HG03571 (cell line): ENCODE data around the gene IKZF1.
A peak's percentile ranks its signal among the peaks of the same experiment; 100 is the strongest.

Experiments
- ATAC-seq: cut with Tn5 transposase; IDR thresholded peaks from one replicate; pipeline ENCODE4 v1.9.1; 2021; ENCODE audit not compliant: unreplicated experiment

IKZF1 gene

DNA sequence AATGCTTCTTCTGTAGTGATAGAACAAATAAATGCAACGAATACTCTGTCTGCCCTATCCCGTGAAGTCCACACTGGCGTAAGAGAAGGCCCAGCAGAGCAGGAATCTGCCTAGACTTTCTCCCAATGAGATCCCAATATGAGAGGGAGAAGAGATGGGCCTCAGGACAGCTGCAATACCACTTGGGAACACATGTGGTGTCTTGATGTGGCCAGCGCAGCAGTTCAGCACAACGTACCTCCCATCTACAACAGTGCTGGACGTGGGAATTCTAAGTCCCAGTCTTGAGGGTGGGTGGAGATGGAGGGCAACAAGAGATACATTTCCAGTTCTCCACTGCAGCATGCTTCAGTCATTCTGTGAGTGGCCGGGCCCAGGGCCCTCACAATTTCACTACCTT, 99.9 kb downstream of the IKZF1 start:
- ATAC-seq: no peak

DNA sequence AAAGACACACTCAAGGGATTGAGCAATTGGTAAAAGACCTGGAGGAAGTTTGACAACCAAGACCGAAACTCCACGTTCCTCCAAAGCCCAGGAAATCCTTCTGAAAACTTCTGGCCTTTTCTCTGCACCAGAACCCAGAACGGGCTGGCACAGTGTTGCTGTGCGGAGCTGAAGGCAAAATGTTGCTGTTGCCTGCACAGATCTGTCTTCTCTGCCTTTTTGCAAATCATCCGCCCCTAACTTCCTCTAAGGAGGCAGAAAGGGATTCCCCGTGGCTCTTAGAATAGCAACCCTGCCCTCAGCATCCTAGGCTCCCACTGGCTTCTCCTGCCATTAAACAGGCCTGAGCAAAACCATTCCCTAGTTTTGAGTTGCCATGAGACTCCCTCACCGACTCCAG, 100.7 kb downstream of the IKZF1 start:
- ATAC-seq: no peak

DNA sequence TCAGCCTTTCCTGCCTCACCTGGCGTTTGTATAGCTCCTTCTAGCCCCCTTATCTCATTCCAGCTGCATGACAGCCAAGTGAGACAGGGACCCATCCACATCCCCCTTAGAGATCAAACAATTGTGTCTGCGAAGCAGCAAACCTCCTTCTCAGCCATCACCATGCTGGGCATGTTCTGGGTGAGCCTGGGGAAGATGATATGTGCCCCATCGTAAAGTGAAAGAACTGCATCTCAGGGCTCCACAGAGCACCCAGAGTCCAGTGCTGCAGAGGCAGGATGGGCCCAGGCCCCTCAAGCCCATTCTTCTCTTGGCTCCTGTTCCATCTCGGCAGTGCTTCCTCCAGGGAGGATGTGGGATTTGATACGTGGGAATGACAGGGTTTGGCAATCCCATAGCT, 102.4 kb downstream of the IKZF1 start:
- ATAC-seq: no peak

DNA sequence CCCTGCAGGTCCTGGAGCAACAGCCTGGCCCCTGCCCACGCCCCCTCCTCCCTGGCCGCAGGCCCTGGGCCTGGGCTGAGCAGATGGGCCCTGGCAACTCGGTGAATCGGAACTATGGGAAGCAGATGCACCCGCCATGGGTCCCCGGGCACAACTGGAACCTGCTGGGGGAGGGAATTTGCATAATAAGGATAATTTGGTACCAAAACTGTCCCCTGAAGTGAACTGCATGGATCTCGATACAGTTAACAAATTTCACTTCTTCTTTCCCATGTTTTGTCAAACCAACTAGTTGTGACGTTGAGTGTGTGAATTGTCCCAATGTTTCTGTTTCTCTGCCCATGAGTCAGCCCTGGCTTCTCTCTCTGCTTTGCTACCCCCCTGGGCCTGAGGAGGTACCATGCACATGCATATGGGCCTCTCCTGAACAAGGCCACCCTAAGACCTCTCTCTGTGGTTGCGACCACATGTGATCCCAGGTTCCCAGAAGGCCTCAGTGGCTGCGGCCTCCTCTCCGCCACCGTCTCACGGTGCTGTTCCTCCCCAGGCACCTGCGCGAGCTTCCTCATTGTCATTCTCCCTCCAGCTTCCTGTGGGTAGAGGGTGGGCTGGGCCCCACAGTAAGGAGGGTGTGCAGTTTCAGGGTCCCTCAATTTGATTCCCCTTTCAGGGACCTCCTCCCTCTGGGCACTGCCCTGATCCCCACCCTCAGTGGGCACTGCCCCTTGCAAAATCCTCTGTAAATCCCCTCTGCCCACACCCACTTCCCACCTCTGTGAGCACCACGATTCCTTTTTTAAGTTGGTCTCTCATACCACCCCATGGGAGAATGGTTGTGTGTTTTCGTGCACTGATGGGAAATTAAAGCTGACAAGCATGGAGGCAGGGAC, 105.6 kb downstream of the IKZF1 start:
- ATAC-seq: peak; percentile 66

DNA sequence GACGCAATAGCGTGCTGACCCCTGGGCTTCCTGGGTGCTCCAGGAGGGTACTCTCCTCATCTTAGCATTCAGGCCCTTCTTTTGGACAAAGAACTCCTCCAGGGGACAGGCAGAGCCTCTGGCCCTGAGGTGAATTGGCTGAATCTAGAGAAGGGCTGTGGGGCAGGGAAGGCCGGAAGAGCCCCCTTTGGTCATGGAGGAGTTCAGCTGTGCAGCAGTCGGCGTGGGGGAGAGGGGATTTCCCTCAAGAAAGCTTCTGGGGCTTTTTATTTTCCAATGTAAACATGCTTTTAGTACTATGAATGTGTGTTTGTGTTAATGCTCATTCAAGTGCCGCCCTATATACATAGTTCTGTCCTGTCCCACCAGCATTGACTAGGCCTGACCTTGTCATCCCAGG, 106.8 kb downstream of the IKZF1 start:
- no peak for ATAC-seq

DNA sequence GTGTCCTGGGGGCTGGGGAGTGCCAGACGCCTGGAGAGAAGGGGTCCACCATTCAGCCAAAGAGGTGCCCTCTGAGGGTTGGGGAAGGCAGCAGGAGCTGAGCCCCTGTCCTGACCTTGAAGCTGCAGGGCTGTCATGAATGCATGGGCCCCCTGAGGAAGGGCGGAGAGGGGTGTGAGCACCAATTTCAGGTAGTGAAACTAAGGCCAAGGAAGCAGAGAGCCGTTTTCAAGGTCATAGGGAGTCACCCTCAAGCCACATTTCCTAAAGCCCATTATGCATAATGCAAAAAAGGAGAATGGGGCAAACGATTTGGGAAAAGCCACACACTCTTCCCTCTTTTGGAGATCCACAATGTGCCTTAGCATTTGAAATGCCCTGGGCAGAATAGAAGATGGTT, 108.5 kb downstream of the IKZF1 start:
- no peak for ATAC-seq

DNA sequence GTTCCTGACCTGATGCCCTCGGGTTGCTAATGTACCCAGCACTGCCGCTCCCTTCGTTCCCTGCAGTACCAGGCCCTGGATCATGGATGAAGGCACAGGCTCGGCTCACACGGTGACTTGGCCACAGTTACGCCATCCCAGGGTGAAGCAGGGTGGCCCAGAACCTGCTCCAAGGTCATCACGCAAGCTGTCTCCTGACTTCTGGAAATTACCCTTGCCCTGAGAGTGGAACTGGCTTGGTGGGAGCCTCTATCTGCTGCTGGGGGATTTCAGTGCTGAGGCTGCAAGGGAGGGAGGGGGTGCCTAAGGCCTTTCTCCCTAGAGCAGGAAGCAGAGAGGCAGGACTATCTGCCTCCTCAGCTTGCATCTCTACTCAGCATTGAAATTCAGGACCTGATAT, 109.0 kb downstream of the IKZF1 start:
- ATAC-seq: no peak

DNA sequence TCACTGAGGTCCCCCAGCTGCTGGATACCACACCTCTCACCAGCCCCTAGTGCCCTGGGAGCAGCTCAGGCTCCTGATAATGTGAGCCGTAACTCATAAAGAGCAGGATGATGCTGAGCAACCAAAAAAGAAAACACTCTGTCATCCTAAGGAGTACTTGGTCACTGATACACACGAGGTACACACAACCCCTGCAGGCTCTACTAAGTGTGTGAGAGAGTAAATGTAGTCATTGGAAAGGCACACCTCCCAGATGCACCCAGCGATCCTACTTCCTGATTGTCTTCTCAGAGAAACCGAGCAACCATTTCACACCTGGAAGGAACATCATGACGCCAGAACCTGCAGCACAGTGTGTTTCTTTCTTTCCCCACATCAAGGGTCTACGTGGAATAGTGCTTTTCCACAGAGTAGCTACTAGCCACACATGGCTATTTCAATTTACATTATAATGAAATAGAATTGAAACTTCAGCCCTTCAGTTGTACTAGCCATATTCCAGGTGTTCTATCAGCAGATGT, 111.4 kb downstream of the IKZF1 start:
- no peak for ATAC-seq

DNA sequence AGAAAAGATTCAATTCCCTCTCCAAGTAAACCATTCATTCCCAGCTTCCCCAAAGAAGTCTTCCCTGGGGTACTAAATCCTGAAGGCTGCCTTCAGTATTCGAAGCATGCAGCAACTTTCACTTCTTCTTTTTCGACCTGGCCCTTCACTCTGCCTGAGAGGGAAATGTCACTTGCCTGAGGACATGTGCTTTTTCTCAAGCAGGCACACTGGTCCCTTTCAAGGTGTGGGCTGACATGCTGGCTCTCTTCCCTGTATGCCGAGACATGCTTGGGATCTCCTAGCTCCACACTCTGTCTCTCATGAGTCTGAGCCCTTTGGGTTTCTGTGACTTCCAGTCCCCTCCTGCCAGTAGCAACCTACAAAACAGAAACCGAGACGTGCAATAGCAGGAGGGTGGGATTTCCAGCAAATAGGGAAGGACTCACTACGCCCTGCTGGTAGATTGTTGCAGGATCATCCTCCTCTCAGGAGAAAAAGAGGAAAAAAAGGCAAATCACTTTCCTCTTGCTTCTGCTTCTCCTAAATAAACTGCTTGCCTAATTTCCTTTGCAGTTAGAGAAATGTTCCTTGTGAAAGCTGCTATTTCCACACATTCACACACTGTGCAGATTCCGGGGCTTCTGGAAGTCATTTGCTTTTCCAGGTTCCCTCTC, 112.1 kb downstream of the IKZF1 start:
- peak; percentile 72 for ATAC-seq

DNA sequence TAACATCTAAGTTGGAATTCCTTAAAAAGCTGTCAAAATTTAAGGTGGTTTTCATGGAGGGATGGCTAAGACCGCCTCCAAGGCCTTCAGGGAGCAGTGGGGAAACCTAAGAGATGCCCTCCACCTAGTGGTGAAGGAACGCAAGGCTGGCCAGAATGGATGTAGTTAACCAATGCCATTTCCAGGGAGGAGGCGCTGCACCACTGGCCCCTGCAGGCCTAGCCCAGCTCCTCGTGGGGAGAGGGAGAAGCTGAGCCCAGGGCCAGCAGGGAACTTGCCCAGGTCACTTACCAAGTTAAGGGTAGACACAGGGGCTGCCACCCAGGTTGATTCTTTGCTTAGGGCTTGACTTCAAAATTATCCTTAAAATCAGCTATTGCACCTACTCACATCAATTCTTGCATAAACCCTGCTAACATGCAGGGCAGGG, 113.6 kb downstream of the IKZF1 start:
- peak; percentile 86 for ATAC-seq

DNA sequence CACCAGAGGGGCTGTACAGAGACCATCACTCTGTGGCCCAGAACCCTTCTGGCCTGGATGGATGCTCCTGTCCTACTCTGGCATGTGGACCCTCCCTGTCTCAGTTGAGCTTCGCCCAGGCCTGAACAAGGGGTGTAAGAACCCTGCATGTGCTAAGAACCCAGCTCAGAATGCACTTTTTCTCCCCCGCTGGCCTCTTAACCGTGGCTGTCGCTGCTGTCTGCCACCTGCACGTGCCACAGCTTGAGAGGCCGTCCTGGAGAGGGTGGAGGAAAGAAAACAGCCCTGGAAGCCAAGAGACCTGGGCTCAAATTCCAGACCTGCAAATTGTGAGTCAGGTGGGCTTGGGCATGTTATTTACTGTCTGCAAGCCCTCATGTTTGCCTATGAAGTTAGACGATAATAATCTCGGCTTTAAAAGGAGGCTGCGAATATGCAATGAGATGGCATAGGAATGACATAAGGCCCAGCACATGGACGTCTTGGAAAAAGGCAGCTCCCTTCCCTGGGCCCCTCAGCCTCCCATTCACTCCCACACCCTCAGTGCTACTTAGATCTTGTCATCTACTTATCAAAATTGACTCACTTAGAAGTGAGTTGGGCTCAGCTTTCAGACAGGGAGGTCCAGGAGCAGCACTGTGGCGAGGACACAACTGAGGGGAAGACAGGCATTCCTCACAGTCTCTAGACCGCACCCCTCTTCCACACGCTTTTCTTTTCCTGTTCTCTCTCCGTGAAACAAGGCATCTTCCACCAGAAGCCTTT, 114.2 kb downstream of the IKZF1 start:
- no peak for ATAC-seq

DNA sequence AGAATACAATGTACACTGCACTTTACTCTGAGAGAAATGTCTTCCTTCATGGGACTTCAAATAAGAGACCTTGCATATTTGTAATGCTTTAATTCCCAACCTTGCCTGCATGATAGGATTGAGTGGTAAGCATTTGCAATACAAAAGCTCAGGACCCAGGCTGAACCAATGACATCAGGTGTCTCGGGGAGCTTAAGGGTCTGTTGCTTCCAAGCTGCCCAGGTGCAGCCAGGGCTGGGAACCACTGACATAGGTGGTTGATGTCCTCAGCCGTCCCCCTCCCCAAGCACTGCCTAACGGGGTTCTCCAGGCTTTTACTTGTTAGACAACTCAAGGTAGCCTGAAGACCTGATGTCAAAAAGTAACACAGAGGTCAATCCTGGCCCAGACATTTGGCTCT, 116.5 kb downstream of the IKZF1 start:
- no peak for ATAC-seq

DNA sequence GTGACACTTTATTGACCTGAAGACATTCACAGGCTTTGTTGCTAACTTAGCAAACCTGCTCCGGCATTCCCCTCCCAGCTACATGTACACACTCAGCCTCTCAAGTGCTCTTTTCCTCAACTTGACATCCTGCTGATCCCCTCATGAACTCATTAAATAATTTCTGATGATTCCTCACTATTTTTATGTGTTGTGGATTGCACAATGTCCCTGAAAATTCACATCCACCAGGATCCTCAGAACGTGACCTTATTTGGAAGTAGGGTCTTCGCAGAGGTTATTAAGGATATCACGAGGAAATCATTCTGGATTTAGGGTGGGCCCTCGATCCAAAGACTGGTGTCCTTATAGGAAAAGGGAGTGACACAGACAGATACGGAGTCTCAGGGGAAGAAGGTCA, 118.3 kb downstream of the IKZF1 start:
- ATAC-seq: no peak

DNA sequence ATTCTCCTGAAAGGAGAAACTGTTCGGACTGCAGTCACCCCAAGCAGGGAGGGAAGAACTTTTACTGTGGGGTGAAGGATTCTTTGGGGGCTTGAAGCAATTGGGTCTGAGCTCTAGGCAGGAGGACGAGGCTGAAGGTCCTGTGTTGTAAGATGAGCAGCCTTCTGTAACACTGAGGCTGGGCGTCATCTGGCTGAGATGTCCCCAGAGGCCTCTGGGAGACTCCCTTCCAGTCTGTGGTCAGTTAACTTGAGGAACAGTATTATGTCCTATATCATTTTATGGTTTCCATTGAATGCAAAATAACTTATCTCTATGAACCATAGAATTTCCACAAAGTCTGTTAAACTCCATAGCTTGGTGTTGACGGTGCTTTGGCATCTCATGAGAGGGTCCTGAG, 119.3 kb downstream of the IKZF1 start:
- no peak for ATAC-seq

DNA sequence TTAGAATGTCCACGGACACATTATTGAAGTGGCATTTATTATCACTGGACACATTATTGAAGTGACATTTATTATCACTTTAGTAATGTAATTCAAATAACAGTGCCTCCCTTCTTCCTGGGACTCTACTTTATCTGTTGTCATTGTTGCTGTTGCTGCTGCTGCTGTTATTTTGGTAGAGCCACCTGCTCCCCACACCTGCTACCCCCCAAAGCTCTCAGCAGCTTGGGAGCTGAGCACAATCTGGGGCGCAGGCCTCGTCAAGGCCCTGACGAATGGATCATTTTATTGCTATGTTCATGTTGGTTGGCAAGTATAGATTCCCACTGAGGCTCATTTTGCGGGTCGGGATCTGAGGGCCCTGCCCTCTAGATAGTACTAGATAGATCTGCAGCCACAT, 120.8 kb downstream of the IKZF1 start:
- no peak for ATAC-seq

DNA sequence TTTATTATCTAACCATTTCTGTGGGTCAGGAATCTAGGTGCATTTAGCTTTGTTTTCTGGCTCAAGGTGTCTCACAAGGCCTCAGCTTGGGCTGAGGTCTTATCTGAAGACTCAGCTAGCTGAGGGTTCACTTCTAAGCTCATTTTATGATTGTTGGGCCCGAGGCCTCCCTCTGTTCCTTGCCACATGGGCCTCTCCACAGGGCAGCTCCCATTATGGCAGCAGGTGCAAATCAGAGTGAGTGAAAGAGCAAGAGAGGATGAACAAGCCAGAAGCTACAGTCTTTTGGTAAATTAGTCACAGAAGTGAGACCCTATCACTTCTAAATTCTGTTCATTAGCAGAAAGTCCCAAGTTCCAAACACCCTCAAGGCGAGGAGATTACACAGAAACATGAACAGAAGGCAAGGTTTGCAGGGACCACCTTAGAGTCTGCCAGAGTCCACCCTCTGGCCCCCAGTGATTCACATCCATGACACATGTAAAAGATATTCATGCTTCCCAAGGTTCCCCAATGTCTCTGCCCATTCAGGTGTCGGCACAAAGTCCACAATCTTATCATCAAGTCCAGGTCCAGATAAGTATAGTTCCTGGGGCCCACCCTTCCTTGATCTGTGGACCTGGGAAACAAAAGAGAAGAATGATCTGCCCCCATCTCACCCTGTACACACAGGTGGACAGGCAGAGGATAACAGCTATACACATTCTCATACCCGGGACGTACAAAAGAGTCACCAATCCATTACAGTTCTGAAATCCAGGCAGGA, 121.9 kb downstream of the IKZF1 start:
- ATAC-seq: no peak

DNA sequence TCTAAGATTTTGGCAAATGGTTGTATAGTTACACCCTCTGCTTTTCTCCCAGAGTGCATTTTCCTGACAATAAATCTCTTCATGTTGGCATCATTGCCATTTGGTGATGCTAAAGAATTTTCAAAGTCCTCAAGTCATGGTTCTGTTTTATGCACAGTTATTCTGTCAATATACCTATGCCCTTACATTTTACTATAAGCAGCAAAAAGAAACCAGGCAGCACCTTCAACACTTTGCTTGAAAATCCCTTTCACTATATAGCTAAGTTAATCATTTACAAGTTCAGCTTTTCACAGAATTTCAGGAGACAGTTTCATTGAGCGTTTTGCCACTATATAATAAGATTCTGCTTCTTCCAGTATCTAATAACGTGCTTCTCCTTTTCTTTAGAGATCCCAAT, 123.0 kb downstream of the IKZF1 start:
- no peak for ATAC-seq

DNA sequence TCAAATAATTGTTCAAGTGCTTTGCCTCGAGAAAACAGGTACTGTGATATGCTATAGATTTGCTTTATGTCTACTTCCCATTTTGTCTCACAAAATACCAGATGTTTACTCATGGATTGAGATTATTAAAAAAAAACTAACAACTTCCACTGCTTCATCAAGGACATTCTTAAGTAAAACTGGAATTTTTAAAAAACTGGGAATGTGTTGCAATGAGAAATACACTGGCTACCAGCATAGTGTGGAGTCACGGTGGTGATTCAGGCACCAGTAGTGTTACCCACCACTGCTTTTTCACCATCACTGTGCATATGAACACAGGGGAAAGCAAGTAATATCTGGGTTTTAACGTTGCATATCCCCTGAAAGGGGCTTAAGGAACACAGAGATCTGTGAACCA, 124.4 kb downstream of the IKZF1 start:
- no peak for ATAC-seq

DNA sequence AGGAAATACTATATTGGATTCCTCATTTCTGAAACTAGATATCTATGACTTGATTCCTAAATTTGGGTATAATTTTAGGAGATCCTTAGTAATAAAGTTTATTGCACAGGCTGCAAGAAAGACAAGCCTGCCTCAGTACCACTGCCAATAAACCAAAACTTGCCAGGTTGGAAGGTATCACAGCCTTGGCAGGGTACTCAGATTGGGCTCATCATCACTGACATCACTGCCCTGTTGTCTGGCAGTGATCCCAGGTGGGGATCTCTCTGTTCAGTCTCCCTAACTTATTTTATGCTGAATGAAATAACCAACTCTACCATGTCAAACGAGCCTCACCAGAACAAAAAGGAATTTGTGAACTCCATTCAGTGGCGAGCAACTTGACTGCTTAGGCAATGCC, 126.8 kb downstream of the IKZF1 start:
- no peak for ATAC-seq

DNA sequence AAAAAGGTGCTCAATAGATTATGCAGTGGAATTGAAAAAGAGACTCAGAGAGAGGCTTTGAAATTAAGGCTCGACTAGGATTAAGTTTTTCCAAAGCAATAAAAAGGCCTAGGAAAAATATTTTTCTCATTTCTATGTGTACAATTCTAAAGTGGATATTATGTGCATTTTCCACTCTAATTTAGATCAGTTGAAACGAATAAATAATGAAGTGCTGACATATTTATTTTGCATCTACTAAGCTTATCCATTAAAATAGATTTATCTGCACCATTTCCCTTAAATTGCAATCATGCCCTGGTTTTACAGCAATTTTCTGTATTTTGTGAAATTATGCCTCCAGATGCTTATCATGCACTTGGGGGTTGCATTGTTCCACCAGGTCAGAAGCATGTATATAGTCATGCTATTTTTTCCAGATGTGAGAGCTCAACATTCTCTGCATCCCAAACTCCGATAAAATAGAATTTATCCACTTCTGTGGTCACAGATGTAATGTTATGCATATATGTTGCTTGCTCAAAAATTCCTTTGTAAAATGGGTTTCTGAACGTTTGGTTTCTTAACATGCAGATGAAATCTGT, 127.3 kb downstream of the IKZF1 start:
- ATAC-seq: no peak
